EH (cell line): Measurements from ENCODE around the gene P3H1.
A peak's percentile ranks its signal among the peaks of the same experiment; 100 is the strongest.
"Not testable (repeated sequence)": the region's sequence is repeated elsewhere in the genome, so short reads cannot be mapped to it uniquely, and the experiment has no call there.

Experiments
- DNase-seq: peaks from one replicate; pipeline ENCODE4 v3.0.0-alpha.2; 2015; ENCODE audit warnings: low read depth

P3H1 gene

GRCh38 chr1:42766741-42767509 is at the start of gene P3H1, which contains the start of gene C1orf50:
P3H1 (minus strand) TSS chr1:42767028; CDS start chr1:42766971, 57 bp downstream.
C1orf50 (plus strand) TSS chr1:42767249; CDS start chr1:42767312, 63 bp downstream.
- DNase-seq, result peak; percentile 99

GRCh38 chr1:42815941-42816584 is 49.2 kb upstream of the P3H1 start:
- peak; percentile 33 for DNase-seq

GRCh38 chr1:42814815-42815214 is 48.0 kb upstream of the P3H1 start:
- not testable (repeated sequence) for DNase-seq

- no peak for DNase-seq
These were observed 40.3 kb upstream of the P3H1 start for GRCh38 chr1:42807056-42807668.

- peak; percentile 28 for DNase-seq
These were observed 39.8 kb upstream of the P3H1 start for GRCh38 chr1:42806593-42806992.

GRCh38 chr1:42806171-42806570 is 39.3 kb upstream of the P3H1 start:
- peak; percentile 9 for DNase-seq

GRCh38 chr1:42801832-42802473 is 35.1 kb upstream of the P3H1 start:
- DNase-seq, result peak; percentile 11

- DNase-seq, result no peak
These were observed 31.2 kb upstream of the P3H1 start for GRCh38 chr1:42797979-42798378.

GRCh38 chr1:42797414-42797813 is 30.6 kb upstream of the P3H1 start:
- DNase-seq, result no peak

GRCh38 chr1:42793824-42794223 is 27.0 kb upstream of the P3H1 start:
- DNase-seq, result no peak

- no peak for DNase-seq
These were observed 21.2 kb upstream of the P3H1 start for GRCh38 chr1:42788021-42788420.

GRCh38 chr1:42786097-42786496 is 19.3 kb upstream of the P3H1 start:
- DNase-seq, result no peak

GRCh38 chr1:42784946-42785693 is 18.3 kb upstream of the P3H1 start, which contains the start of gene TMEM269:
TMEM269 (plus strand) TSS chr1:42784991; CDS start chr1:42789894, 4,903 bp downstream.
- DNase-seq, result peak; percentile 36

GRCh38 chr1:42784547-42784945 is 17.7 kb upstream of the P3H1 start:
- DNase-seq, result no peak

GRCh38 chr1:42783092-42783491 is 16.3 kb upstream of the P3H1 start:
- no peak for DNase-seq

GRCh38 chr1:42780176-42780575 is 13.3 kb upstream of the P3H1 start:
- no peak for DNase-seq

GRCh38 chr1:42779725-42780124 is 12.9 kb upstream of the P3H1 start:
- DNase-seq, result no peak

- peak; percentile 51 for DNase-seq
These were observed 11.0 kb upstream of the P3H1 start for GRCh38 chr1:42777852-42778251.

GRCh38 chr1:42776502-42776901 is 9.7 kb upstream of the P3H1 start:
- DNase-seq, result no peak

- no peak for DNase-seq
These were observed 8.2 kb upstream of the P3H1 start for GRCh38 chr1:42774928-42775526.

GRCh38 chr1:42773420-42773819 is 6.6 kb upstream of the P3H1 start:
- no peak for DNase-seq
